GM12892 (cell line): ENCODE data around the gene BDP1.

ENCODE experiments used
- POLR2A ChIP-seq: IDR thresholded peaks from 2 replicates; pipeline ENCODE4 v1.6.1; 2011; ENCODE audit warnings: low read depth, low read length, control low read depth
- POLR2AphosphoS5 ChIP-seq: IDR thresholded peaks from 2 replicates; pipeline ENCODE4 v1.6.1; 2011; ENCODE audit warnings: low read depth, low read length, control low read depth

- no peak for TF ChIP-seq POLR2A
- no peak for TF ChIP-seq POLR2AphosphoS5
Observed at GRCh38 chr5:71586052-71586940, 130.8 kb downstream of the BDP1 start.
